Kidney epithelial cell (primary cell): Measurements from ENCODE around the gene FER. TPM values are rescaled to one million over a fixed set of nuclear protein-coding genes. Genes with fewer than 3 reads are reported as not detected.

Experiments used
- DNase-seq: peaks from one replicate; pipeline ENCODE4 v3.0.0-alpha.2; 2010; ENCODE audit warnings: low read depth
- H3K27me3 ChIP-seq: 2 replicates; pipeline ENCODE4 v1.6.0; 2011; ENCODE audit warnings: low read length; ENCODE audit not compliant: control insufficient read depth, insufficient read depth
- H3K36me3 ChIP-seq: 2 replicates; pipeline ENCODE4 v1.5.1; 2011; ENCODE audit warnings: low read length; ENCODE audit not compliant: control insufficient read depth, insufficient read depth
- H3K4me3 ChIP-seq: 2 replicates; pipeline ENCODE4 v1.5.1; 2011; ENCODE audit warnings: low read depth, mild to moderate bottlenecking, control low read depth, low read length
- CTCF ChIP-seq: IDR thresholded peaks from 2 replicates; pipeline ENCODE4 v1.5.1; 2011; ENCODE audit warnings: mild to moderate bottlenecking, moderate library complexity, low read length, control low read depth, inconsistent platforms; ENCODE audit not compliant: insufficient read depth, poor library complexity, severe bottlenecking
- total RNA-seq: library from RNA; depleted of rRNA; stranded (reverse); fragments of >200 nt; gene quantifications from 2 replicates; pipeline ENCODE4 v1.2.3, GENCODE V29; 2015

The FER gene
- total RNA-seq, 1 donor from 2014 or later = 15.1 TPM

DNA sequence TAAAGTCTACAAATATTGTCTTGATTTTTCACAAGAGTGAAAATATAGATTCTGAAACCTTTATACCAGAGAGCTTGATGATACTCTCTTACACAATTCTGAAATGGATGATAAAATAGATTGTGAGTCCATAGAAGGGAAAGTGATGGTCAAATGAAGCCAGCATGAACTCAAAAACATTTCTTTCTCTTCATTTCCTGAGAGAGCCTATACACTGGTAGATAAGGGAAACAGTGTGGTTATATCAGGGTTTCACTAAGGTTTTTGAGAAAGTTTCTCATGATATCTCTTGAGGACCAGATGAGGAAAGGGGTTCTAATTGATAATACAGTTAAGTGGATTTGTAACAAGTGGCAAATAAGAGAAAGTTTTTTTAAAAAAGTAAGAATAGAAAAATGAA, 407.9 kb downstream of the FER start:
- no peak overlapping the region for H3K4me3 ChIP-seq
- H3K27me3 ChIP-seq = no peaks in the 10 kb centered on the region
- no peak for TF ChIP-seq CTCF
- DNase-seq = no peak
- H3K36me3 ChIP-seq = no peaks in the 10 kb centered on the region

GRCh38 chr5:109156885-109157284, 409.2 kb downstream of the FER start:
- H3K27me3 ChIP-seq = no peaks in the 10 kb centered on the region
- no peak for DNase-seq
- TF ChIP-seq CTCF = no peak
- H3K36me3 ChIP-seq = no peaks in the 10 kb centered on the region
- H3K4me3 ChIP-seq = no peak overlapping the region

DNA sequence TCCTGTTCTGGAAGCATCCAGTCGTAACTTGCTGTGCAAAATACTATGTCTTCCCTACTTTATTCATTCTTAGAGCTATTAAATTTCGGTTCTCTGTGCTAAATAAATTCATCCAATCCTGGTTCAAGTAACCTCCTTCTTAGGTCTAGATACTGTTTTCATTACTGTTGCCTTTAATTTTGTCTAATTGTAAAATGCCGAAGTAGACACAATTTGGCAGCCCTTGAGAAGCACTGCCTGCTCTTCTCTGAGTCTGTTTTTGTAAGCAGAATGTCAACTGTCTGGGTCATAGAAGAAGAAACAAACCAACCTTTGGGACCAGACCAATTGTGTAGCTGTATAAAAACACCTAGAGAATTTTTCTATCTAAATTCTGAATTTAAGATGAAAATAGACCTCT, 412.8 kb downstream of the FER start:
- H3K36me3 ChIP-seq = no peaks in the 10 kb centered on the region
- TF ChIP-seq CTCF = no peak
- no peak for DNase-seq
- no peak overlapping the region for H3K4me3 ChIP-seq
- no peaks in the 10 kb centered on the region for H3K27me3 ChIP-seq

DNA sequence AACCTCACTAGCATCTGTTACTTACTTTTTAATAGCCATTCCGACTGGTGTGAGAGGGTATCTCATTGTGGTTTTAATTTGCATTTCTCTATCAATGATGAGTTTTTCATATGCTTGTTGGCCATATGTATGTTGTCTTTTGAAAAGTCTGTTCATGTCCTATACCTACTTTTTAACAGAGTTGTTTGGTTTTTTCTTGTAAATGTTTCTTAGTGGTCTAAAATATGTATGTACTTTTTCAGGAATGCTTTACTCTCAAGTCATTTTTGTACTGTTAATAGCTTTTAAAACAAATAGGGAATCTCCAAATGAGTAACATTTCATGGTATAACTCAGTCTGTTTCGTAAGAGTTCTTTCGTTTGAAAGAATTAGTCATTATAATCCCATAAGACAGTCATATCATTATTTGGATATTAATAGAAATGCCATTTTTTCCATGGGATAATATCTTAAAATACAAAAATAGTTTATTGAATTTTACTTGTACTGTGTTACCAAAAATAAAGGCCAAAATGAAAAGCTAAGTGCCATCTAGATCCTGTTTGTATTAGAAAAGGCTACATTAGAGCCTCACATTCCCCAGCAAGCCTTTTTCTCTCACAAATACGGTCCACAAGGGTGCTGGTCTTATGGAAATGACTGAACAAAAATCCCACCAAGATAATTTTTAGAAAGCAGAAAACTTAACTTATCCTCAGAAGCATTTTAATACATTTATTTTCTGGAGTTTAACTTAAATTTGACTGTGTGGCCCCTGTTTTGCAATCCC, 414.4 kb downstream of the FER start:
- H3K27me3 ChIP-seq = no peaks in the 10 kb centered on the region
- DNase-seq = no peak
- H3K36me3 ChIP-seq = no peaks in the 10 kb centered on the region
- no peak overlapping the region for H3K4me3 ChIP-seq
- TF ChIP-seq CTCF = no peak

DNA sequence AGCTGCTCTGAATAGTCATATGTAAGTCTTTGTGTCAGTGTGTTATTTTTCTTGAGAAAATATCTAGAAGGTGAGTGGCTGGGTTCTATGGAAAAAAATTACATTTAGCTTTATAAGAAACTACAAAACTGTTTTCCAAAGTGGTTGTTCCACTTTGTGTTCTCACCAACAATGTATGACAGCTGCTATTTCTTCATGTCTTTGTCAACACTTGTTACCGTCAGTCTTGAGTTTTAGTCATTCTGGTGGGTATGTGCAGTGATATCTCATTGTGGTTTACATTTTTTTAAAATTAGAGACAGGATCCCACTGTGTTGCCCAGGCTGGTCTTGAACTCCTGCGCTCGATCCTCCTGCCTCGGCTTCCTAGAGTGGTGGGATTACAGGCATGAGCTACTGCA, 415.6 kb downstream of the FER start:
- TF ChIP-seq CTCF = no peak
- no peak for DNase-seq

GRCh38 chr5:109164001-109164400, 416.3 kb downstream of the FER start:
- DNase-seq = no peak
- TF ChIP-seq CTCF = no peak
- Histone ChIP-seq H3K27me3 (no peaks in the 10 kb centered on the region), H3K36me3 (no peaks in the 10 kb centered on the region), H3K4me3 (no peak overlapping the region)

More for the DNA sequence above, 415.6 kb downstream of the FER start:
- Histone ChIP-seq H3K4me3 (no peak overlapping the region), H3K27me3 (no peaks in the 10 kb centered on the region), H3K36me3 (no peaks in the 10 kb centered on the region)
